ENCODE data around the gene PSMC4.

The PSMC4 gene

GRCh38 chr19:39937094-39937720 is 33.8 kb upstream of the PSMC4 start:
- TF ChIP-seq, protein P1, sequence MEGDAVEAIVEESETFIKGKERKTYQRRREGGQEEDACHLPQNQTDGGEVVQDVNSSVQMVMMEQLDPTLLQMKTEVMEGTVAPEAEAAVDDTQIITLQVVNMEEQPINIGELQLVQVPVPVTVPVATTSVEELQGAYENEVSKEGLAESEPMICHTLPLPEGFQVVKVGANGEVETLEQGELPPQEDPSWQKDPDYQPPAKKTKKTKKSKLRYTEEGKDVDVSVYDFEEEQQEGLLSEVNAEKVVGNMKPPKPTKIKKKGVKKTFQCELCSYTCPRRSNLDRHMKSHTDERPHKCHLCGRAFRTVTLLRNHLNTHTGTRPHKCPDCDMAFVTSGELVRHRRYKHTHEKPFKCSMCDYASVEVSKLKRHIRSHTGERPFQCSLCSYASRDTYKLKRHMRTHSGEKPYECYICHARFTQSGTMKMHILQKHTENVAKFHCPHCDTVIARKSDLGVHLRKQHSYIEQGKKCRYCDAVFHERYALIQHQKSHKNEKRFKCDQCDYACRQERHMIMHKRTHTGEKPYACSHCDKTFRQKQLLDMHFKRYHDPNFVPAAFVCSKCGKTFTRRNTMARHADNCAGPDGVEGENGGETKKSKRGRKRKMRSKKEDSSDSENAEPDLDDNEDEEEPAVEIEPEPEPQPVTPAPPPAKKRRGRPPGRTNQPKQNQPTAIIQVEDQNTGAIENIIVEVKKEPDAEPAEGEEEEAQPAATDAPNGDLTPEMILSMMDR (IDR thresholded peaks at IDR 0.05; ENCODE audit: insufficient read depth, missing control alignments), result no peak
- DNase-seq (ENCODE audit: insufficient read length, low spot score), result no peak
- no peak for FAIRE-seq

DNA sequence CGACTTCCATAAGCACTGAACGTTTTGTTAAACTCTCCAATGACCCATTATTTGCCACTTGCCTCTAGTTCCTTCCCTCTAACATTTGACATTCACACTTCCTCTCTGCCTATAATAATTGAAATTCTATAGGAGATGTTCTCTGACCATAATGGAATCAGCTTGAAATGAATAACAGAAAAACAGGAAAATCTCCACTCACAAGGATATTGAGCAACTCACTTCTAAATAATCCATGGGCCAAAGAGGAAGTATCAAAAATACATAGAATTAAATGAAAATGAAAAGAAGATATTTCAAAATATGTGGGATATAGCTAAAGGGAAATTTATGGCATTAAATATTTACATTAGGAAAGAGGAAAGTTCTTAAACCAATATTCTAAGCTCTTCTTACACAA is 33.2 kb upstream of the PSMC4 start:
- FAIRE-seq, result no peak
- no peak for DNase-seq (ENCODE audit: insufficient read length, low spot score)
- TF ChIP-seq, protein P1 (IDR thresholded peaks at IDR 0.05; ENCODE audit: insufficient read depth, missing control alignments), result no peak

DNA sequence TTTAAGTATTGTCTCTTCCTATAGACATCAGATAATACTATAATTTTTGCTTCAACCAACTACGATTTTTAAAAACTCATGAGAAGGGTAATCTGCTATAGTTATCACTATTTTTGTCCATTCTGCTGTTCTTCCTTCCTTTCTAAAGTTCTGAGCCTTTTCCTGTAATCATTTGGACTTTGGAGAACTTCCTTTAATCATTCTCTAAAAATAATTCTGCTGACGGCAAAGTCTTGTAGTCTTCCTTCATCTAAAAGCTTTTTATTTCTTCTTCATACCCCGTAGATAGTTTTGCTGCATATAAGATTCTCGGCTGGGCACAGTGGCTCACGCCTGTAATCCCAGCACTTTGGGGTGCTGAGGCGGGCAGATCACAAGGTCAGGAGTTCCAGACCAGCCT is 31.4 kb upstream of the PSMC4 start:
- DNase-seq (ENCODE audit: insufficient read length, low spot score), result no peak
- no peak for FAIRE-seq
- TF ChIP-seq, protein P1 (IDR thresholded peaks at IDR 0.05; ENCODE audit: insufficient read depth, missing control alignments), result no peak

DNA sequence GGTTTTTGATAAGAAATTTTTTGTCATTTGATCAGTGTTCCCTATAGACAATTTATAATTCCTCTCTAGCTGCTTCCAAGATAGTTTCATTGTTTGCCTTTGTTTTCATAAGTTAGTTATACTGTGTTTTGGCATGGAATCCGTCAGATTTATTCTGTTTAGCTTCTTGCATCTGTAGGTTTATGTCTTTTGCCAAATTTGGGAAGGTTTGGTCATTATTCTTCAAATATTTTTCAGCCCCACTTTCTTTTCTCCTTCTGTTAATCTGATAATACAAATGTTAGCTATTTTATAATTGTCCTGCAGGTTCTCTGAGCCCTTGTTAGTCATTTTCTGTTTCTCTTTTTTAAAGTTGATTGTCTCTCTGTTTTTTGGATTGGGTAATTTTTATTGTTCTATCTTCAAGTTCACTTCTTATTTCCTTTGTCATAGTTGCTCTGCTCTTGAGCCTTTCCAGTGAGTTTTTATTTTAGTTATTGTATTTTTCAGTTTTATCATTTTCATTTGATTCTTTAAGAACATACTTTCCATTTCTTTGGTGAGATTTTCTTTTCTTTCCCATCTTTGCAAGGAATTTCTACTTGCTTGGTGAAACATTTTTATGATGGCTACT is 30.6 kb upstream of the PSMC4 start:
- TF ChIP-seq, protein P1 (IDR thresholded peaks at IDR 0.05; ENCODE audit: insufficient read depth, missing control alignments), result no peak
- FAIRE-seq, result no peak
- DNase-seq (ENCODE audit: insufficient read length, low spot score), result no peak

DNA sequence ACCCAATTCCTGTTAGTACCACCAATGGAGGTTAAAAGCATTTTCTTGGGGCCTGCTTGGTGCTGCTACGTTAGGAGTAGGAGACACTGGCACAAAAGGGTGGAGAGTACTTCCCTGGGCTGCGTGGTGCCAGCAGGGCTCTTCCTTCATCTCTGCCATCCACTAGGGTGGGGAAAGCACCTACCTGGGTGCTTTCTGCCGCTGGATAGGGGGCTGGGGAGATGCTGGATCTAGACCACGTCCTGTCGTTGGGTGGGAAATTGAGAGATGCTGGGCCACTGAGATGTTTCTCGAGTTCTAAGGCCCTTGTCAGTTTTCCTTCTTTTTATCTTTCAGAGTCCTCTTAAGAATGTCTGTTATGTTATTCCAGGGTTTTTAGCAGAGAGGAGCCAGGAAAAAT is 29.8 kb upstream of the PSMC4 start:
- DNase-seq (ENCODE audit: insufficient read length, low spot score) (no peak), FAIRE-seq (no peak)
- TF ChIP-seq, protein P1 (IDR thresholded peaks at IDR 0.05; ENCODE audit: insufficient read depth, missing control alignments), result no peak

GRCh38 chr19:39941615-39942365 is 29.2 kb upstream of the PSMC4 start:
- no peak for DNase-seq (ENCODE audit: insufficient read length, low spot score)
- TF ChIP-seq, protein P1 (IDR thresholded peaks at IDR 0.05; ENCODE audit: insufficient read depth, missing control alignments), result no peak
- FAIRE-seq, result no peak

- FAIRE-seq, result no peak
- no peak for DNase-seq (ENCODE audit: insufficient read length, low spot score)
- TF ChIP-seq, protein P1 (IDR thresholded peaks at IDR 0.05; ENCODE audit: insufficient read depth, missing control alignments), result no peak
Observed at GRCh38 chr19:39942366-39942730, 28.6 kb upstream of the PSMC4 start.
